Effector CD4-positive, alpha-beta T cell (primary cell): ENCODE data around the gene POLG2.
"Not testable (repeated sequence)": the region's sequence is repeated elsewhere in the genome, so short reads cannot be mapped to it uniquely, and the experiment has no call there.

ENCODE experiments used
- DNase-seq: peaks from one replicate; pipeline ENCODE4 v3.0.0-alpha.2; 2020

POLG2 gene

GRCh38 chr17:64480951-64481350, 15.9 kb downstream of the POLG2 start:
- DNase-seq = no peak

- DNase-seq = no peak
These were observed 19.0 kb downstream of the POLG2 start for GRCh38 chr17:64477849-64478248.

DNA sequence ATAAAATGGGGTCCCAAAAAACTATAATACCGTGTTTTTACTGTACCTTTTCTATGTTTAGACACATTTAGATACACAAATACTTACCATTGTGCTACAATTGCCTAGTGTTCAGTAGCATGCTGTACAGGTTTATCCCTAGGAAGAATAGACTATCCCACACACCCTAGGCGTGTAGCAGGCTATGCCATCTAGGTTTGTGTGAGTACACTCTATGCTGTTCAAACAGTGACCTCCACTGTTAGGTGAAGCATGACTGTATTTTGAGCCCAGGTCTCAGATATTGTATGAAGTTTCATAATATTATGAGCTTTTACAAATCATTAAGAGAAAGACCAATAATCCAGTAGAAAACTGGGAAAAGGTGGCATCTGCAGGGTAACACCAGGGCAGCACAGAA, 24.3 kb downstream of the POLG2 start:
- no peak for DNase-seq

GRCh38 chr17:64471440-64471839, 25.4 kb downstream of the POLG2 start:
- DNase-seq = no peak

DNA sequence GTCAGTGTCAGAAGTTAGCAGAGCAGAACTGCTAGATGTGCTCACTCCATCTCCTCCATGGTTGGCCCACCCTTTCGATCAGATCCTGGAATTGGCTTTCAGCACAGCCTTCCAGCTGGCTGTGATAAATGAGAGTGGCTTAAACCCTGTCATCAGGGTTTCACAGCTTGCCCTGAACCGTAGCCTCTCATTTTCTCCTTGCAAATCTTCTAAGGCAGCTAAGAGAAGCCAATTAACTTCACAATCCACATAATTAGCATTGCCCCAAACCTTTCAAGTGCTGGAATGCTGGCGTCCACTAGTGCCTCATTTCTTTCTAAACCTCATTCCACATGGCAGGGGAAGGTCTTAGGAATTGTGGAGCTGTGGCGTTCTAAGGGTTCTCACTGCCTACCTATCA, 26.2 kb downstream of the POLG2 start:
- no peak for DNase-seq

DNA sequence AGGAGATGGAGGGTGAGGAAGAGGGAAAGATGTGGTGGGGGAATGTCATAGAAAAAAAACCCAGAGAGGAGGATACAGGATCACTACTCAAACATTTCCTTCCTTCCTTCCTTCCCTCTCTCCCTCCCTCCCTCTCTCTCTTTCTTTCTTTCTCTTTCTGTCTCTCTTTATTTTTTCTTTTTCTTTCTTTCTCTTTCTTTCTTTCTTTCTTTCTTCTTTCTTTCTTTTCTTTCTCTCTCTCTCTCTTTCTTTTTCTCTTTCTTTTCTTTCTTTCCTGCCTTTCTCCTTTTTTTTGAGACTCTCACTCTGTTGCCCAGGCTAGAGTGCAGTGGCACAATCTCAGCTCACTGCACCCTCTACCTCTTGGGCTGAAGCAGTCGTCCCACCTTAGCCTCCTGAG, 30.0 kb downstream of the POLG2 start:
- DNase-seq = not testable (repeated sequence)

- no peak for DNase-seq
These were observed 30.7 kb downstream of the POLG2 start for GRCh38 chr17:64466019-64466735.

- DNase-seq = no peak
These were observed 35.1 kb downstream of the POLG2 start for GRCh38 chr17:64461788-64462187.

DNA sequence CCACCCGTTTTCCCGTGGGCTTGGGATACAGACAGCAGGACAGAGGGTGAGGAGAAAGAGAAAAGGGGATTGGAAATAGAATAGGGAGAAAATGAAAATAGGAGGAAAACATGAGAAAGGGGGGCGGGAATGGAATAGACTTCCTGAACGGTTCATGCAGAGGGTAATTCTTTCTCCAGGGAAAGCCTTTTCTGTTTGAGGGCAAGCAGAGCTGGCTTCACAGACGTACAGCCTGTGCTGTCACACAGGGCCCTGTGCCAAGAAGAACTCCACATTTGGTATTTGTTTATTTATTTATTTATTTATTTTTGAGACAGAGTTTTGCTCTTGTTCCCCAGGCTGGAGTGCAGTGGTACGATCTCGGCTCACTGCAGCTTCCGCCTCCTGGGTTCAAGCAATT, 35.9 kb downstream of the POLG2 start:
- no peak for DNase-seq

- not testable (repeated sequence) for DNase-seq
These were observed 37.0 kb downstream of the POLG2 start for GRCh38 chr17:64459818-64460217.

DNA sequence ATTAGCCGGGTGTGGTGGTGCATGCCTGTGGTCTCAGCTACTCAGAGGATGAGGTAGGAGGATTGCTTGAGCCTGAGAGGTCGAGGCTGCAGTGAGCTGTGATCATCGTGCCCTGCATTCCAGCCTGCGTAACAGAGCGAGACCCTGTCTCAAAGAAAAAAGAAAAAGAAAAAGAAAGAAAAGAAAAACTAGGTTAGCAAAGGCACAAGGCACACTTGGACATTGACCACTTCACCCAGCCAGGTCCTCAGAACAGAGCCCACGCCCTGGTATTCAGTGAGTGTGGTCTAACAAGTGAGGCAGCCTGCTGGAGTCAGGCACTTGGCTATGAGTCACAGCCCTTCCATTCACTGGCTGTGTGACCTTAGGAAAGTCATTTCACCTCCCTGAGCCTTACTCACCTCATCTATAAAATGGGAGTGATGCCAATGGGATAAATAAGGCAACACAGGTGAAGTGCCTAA, 37.5 kb downstream of the POLG2 start:
- no peak for DNase-seq

- DNase-seq = no peak
These were observed 38.1 kb downstream of the POLG2 start for GRCh38 chr17:64458756-64459155.

DNA sequence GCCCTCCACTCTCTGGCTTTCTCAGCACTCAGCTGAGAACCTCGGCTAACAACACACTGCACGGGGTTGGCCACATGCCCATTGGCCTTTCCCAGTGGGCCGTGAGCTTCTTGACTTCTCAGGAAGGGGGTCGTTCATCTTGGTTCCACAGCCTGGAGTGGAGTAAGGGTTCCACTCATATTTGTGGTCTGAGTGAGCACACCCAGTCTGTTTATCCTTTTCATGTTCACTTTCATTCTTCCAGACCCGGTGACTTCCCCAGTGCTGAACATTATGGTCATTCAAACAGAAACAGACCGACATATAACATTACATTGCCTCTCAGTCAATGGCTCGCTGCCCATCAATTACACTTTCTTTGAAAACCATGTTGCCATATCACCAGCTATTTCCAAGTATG, 39.7 kb downstream of the POLG2 start:
- DNase-seq = no peak

DNA sequence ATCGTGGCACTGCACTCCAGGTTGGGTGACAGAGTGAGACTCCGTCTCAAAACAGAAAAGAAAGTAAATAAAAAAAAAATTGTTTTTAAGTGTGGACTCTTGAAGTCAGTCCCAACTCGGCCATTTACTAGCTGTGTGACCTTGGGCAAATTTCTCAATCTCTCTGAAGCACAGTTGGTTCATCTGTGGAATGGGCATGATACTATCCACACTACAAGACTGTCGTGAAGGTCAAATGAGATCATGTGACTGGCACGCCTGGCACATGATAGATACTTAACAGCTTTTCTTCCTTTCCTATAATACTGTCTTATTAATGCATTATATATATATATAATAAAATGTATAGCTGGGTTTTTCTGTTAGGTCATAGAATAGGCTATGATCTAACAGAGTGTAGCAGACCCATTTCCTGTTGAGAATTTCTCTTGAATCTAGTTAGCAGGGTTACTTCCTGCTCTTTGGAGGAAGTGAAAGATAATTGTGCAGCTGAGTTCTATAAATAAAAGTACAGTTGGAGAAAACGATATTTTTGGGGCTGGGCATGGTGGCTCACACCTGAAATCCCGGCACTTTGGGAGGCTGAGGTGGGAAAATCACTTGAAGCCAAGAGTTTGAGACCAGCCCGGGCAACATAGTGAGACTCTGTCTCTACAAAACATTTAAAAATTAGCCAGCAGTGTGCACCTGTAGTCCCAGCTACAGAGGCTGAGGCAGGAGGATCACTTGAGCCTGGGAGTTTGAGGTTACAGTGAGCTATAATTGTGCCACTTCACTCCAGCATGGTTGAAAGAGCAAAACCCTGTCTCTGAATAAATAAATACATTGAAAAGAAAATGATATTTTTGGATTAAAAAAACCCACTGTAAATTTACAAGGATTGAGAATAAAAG, 40.6 kb downstream of the POLG2 start:
- no peak for DNase-seq

- DNase-seq = no peak
These were observed 47.3 kb downstream of the POLG2 start for GRCh38 chr17:64449545-64449944.

DNA sequence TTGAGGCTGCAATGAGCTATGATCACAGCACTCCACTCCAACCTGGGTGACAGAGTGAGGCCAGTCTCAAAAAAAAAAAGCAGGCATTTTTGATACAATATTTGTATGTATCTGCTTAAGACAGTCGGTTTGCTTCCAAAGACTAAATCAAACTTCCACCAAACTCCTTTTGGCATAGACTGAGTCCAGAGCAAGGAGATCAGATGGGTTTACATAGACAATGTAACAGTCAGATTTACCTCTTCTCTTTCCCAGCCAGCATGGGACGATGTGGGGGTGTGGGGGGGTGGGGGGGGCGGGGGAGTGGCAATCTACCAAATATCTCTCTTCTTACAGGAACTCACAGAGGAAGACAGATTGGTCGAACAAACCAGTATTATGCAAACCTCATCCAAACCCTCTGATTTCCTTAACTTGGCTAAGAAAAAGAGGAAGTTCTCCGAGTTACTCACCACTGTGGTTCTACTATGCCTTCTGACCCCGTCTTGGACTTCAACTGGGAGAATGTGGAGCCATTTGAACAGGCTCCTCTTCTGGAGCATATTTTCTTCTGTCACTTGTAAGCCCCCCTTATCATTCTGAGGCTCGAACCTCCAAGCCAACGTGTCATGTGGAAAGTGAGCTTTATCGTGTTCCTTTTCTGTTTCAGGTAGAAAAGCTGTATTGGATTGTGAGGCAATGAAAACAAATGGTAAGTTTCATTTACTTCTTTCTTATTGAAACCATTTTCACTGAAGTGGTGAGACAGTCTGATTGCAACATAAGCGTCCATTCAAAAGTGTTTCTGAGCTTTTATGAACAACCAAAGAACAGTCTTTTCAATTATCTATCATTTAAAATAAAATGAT, 48.0 kb downstream of the POLG2 start, which contains the start of gene MILR1:
Gene MILR1, plus strand, starts transcription at position 451 of the 848 bp plus-strand sequence. Its CDS starts 54 bp downstream, at position 505.
- no peak for DNase-seq

DNA sequence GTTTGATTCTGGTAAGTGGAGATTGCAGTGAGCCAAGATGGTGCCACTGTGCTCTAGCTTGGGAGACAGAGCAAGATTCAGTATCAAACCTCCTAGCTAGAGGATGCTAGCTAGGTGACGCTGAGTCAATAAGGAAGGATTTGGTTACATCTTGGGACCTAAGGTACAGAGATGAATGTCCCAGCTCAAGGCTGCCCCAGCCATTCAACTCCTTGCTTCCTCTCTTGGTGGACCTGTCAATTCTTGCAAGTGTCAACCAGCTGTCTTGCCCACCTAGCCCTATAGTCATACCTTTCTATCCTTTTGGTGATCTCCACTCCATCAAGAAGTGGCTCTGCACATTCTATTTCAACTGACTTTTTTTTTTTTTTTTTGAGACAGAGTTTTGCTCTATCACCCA, 49.3 kb downstream of the POLG2 start:
- no peak for DNase-seq

GRCh38 chr17:64443086-64443760, 53.6 kb downstream of the POLG2 start:
- no peak for DNase-seq

- no peak for DNase-seq
These were observed 54.3 kb downstream of the POLG2 start for GRCh38 chr17:64442541-64442971.

- DNase-seq = no peak
These were observed 54.9 kb downstream of the POLG2 start for GRCh38 chr17:64441772-64442540.

- DNase-seq = no peak
These were observed 56.9 kb downstream of the POLG2 start for GRCh38 chr17:64439956-64440355.
